ENCODE measurements around the gene PPT1.
"Not testable (repeated sequence)": the region's sequence is repeated elsewhere in the genome, so short reads cannot be mapped to it uniquely, and the experiment has no call there.

Gene PPT1

DNA sequence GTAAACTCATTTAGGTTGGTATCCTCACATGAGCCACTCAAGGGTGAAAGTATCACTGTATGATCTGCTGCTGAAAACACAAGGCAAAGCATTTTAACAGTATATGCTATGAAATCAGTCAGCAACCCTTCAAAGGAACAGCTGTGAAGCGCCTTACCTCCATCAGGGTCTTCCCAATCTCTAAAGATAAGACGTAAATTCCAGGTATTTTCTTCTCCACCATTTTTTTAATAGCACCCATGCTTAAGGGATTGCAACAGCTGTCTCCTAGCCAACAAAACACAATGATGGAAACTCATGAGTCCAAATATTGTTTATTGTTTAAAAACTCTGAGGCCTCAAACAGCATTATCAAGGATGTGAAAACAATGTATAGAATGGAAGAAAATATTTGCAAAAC, 4.8 kb downstream of the PPT1 start:
- DNase-seq: no peak

DNA sequence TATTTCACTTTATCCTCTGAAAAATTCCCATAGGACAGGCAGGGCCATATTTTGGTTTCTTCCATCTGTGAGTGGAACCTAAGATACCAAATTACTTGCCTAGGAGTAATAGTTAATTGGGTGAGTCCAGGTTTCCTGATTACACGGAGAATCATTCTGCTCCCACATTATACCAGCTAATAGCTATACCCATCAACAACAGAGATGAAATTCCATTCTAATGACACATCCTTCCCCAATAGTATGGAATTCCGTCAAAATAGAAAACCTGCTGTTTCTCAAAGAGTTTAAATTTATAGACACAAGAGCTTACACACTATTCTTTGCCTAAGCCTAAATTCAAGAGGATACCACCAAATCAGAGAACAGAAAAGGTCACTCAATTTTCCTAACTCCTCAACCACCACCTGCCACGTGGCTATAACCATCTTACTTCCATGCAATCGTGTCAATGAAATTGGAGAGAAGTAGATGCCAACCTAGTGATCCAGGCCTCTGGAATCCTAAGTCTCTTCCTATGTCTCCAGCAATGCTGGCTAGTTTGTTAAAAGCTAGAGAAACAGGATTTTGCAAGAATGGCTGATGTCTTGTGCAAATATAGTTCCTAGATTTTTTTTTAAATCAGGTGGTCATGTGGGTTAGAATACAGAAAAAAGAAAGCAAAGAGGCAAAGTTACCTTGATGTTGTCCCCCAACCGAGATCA, 6.2 kb downstream of the PPT1 start:
- DNase-seq: no peak

GRCh38 chr1:40084750-40085149, 12.3 kb downstream of the PPT1 start:
- not testable (repeated sequence) for DNase-seq

DNA sequence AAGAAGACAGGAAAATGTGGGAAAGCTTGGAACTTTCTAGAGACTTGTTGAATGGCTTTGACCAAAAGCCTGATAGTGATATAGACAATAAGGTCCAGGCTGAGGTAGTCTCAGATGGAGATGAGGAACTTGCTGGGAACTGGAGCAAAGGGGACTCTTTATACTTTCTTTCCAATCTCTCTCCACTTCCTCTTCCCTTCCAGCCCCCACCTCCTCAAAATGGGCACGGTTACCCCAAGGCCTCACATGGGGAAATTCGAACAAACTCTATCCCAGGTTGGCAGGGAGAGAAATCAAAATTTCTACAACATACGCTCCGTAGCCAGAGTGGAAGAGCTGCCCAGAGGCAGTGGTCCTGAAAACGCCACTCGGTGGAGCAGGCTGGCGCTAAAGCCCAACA, 15.2 kb downstream of the PPT1 start:
- DNase-seq: no peak

GRCh38 chr1:40079774-40080400, 17.2 kb downstream of the PPT1 start:
- DNase-seq: no peak

- DNase-seq: peak in 1 of 2 donors; percentile 25
Measured at GRCh38 chr1:40078512-40079333, 18.3 kb downstream of the PPT1 start.

- DNase-seq: no peak
Measured at GRCh38 chr1:40076895-40077312, 20.1 kb downstream of the PPT1 start.

DNA sequence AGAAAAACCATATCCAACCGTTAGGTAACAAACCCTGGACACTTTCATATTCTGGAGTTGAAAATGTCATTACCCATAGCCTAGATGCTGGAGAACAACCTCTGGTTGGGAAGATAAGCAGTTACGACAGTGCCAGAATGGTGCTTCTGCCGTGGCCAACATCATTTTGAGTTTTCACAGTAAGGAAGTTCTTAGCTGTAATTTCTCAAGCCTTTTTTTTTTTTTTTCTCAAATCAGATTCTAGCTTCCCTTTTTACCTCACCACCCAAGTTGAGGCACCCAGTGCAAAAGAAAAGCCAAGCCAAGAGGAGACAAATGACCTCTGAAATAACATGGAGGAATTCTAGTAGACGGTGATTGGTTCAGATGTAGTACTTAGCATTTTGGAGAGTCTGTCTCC, 21.8 kb downstream of the PPT1 start:
- peak in 1 of 2 donors; percentile 51 for DNase-seq

DNA sequence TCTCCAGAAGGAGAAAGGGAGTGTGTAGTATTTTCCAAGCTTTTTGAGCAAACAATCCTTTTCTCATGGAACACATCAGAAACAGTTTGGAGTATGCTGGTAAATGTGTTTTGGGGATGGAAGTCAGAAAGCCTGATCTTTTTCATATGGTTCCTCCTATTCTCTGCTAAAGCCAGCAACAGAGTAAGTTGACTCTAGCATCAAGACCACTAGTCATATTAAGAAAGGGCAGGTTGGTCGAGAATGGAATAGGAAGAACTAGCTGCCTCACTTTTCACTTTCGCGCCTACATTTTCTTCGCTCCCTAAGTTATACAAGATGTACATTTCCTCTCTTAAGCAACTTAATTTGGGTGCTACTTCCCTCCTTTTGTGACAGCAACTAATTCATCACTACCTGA, 24.0 kb downstream of the PPT1 start:
- no peak for DNase-seq

DNA sequence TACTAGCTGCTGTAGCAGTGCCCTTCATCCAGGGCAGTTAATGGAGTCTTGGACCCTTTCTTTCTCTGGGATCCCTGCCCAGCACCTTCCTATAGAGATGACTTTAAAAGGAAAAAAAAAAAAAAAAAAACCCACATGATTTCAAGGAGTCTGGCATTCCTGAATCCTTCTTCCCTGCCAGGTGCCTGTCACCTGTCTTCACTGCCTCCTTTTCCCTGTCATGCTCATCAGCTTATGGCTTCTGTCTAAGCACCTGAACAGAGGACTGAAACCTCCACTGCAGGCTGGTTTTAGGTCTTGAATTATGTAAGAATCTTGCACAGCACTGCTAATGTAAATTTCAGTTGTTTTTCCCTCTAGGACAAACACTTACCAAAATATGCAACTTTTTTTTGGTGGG, 24.9 kb downstream of the PPT1 start:
- no peak for DNase-seq

GRCh38 chr1:40067851-40068250, 29.2 kb downstream of the PPT1 start:
- no peak for DNase-seq

GRCh38 chr1:40067023-40067422, 30.0 kb downstream of the PPT1 start:
- DNase-seq: no peak

DNA sequence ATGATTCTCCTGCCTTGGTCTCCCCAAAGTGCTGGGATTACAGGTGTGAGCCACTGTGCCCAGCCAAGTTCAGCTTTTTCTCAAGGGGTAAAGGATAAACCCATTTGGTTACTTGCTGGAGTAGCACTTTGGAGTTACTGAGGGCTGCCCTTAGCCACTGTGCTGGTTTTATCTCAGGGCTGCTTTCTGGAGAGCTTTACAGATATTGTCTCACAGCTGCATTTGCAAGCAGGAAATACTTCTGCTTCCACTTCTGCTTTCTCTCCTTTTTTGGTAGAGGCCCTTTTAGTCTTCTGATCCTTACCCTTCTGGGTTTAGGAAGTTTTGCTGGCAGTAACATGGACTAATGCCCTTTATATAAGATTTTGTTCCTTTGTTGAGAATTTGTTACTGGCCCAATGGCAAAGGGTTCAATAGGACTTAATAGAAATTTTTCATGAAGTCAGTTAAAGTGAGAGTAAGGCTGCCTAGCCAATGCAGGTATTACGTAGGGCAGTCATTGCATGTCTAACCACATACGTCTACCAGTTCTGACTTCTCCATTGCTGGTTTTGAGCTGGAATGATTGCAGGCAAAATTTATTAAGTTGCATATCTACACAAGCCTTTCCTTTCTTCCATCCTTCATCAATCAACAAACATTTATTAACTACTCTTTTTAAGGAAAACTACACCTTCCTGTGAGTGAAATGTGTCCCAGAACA, 32.1 kb downstream of the PPT1 start:
- DNase-seq: peak in 1 of 2 donors; percentile 81

DNA sequence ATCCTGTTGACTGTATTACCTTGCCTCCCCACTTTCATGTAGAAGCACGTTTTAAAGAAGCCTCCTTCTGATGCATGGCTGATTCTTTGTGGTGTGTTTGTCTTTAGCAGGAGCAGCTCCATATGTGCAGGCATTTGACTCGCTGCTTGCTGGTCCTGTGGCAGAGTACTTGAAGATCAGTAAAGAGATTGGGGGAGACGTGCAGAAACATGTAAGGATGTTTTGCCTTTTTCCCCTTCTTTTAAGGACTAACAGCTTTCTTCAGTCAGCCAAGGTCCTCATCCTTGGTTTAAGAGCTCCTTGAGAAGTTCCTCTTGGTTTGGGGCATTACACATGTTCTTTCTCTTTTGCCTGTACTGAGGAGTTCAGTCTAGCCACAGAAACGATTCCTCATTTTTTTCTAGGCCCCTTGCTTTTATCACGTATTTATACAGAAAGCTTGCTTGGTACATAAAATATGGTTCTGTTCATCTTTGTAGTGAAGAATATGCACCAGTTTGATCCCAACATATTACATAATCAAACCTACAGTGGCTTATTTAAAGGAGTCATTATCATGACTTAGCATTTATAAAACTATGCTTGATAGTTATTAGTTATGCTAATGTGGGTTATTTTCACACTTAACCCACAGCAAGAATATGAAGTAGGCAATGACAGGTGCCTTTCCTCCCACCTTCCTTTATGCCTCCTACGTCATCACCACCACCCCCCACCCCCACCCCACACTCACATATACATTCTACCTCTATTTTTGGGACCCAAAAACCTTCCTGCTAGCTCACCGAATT, 36.9 kb downstream of the PPT1 start:
- peak in 1 of 2 donors; percentile 50 for DNase-seq

DNA sequence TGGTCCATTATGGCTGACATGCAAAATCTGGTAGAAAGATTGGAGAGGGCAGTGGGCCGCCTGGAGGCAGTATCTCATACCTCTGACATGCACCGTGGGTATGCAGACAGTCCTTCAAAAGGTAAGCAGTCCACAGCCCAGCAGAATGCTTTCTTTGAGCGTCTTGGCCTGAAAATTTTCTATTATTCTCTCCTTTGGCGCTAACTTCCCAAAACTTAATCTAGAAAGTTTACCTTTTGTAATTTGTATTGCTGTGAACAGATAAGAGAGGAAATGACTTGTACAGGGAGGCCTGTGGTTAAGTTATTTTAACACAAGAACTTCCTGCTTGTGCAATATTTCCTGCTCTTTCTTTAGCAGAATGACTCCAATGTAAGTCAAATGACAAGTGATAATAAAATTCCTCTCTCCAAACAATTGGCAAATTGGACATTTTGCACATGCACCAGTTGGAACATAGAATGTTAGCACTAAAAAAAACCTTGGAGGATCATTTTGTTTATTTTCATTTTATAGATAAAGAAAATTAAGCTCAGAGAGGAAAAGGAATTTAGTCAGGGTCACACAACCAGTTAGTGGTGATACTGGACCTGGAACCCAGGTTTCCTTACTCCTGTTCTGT, 37.6 kb downstream of the PPT1 start:
- DNase-seq: peak in 1 of 2 donors; percentile 60

GRCh38 chr1:40058453-40059337, 38.4 kb downstream of the PPT1 start:
- no peak for DNase-seq

DNA sequence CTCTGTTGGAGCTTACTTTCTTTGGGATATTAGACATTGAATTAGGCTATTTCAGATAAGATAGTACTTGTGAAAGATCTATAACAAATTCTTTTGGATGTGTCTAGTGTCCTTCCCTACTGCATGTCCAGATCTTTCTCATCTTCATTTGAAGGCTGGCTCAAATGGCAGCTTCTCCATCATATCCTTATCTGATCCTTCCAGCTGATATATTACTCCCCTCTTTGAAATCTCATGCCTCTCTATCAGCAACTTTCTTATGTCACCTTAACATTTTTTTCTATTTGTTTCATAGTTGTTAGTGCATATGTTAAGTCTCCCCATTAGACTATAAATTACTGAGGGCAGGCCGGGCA, 39.0 kb downstream of the PPT1 start:
- DNase-seq: no peak

DNA sequence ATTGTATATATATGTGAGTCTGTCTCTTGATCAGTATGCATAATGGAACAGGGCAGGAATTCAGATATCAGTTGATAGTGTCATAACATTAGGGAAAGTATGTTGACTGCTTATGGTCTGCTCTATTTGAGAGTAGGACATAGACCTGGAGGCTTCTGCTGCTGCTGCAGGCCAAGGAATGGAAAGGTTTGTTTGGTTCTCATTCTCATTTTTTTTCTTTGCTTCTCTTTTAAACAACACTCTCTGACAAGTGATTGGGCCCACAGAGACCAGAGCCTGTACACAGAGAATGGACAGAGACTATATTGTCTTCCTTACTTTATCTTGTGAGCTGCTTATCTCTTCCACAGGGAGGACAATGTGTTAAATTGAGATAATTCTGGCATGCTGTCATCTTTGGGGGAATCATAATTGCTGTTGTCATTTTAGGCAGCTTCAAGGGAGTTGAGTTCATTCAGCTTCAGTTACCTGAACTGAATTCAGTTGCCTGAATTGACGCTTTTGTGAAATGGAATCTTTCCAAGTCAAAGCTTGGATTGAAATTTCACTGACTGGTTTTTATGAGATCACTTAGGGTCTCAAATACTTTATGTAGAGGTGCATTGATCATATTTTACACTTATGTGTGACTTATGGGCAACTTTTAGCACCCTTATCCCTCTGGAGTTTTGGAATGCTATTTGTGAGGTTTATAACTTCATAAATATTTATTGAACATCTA, 39.6 kb downstream of the PPT1 start:
- DNase-seq: no peak

DNA sequence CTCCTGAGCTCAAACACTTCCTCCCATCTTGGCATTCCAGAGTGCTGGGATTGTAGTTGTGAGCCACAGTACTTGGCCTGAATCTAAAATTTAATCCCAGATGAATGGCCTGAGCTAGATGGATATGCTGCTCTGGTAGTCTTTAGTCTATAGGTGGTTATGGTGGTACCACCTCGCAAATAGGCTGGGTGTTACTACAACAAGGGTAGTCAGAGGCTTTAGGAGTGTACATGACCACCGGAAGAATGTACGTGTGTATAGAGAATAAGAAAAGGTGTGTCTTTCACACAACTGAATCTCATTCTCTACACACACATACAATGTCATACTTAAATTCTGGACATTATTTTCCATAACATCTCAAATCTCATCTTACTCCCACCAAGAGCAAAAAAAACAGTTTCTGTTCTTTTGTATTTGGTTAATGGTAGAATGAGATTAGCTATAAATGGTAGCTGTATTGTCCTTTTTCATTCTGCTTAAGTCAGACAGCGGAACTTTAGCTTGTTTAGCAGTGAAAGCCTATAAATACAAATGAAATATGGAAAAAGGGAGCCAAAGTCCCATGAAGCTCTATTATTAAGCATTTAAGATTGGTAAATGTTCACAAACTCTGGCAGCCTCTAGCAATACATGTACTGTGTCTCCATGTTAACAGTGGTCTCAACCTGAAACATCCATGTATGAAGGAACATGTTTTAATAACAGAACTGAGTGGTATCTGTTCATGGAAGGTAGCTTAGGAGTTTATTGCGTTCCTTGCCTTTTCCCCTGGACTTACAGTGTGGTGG, 40.3 kb downstream of the PPT1 start:
- no peak for DNase-seq

Measured in bone marrow (tissue), 2 donors.